IPS-NIHi7 (cell line): ENCODE data around the gene EDEM3.

ENCODE experiments used
- DNase-seq: peaks from one replicate; pipeline ENCODE4 v3.0.0; 2012; ENCODE audit warnings: mixed read lengths; ENCODE audit errors: extremely low spot score

Gene EDEM3

DNA sequence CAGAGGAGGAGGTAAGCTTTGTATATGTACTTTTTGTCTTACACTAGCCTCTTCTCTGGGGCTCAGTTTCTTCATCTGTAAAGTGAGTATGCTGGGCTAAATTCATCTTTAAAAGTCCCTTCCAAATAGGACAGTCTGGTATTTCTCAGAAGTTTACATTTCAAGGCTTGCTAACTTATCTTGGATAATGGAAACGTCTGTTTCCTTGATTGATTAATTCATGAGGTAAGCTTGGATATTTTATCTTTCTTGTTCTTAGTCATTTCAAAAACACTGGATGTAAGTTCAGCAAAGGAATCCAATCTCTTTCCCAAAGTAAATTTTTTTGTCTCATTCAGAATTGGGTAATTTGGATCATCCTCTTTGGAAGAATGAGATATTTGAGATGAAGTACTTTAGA, 111.0 kb downstream of the EDEM3 start:
- no peak for DNase-seq

DNA sequence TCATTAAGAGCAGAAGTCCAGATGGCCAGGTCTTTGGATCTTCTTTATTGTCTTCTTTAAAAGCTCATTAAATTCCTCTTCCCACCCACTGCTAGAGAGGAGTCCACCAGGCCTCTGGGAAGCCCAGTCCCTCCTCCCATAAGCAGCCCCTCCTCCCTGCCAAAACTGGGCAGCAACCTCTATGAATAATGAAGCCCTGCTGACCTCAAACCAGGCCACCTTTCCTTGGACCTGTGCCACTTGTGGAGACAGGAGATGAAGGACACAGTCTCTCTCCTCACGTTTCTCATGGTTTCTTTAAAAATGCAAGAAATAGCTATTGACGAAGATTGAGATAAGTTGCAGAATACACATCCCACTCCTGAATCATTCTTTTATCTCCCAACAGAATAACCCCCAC, 112.8 kb downstream of the EDEM3 start:
- DNase-seq: no peak

GRCh38 chr1:184640505-184640904, 114.2 kb downstream of the EDEM3 start:
- DNase-seq: no peak
